ENCODE results near the gene SLC12A9.

- TF ChIP-seq POLR2A (IDR thresholded peaks at IDR 0.05), result no peak
- TF ChIP-seq, protein P1, sequence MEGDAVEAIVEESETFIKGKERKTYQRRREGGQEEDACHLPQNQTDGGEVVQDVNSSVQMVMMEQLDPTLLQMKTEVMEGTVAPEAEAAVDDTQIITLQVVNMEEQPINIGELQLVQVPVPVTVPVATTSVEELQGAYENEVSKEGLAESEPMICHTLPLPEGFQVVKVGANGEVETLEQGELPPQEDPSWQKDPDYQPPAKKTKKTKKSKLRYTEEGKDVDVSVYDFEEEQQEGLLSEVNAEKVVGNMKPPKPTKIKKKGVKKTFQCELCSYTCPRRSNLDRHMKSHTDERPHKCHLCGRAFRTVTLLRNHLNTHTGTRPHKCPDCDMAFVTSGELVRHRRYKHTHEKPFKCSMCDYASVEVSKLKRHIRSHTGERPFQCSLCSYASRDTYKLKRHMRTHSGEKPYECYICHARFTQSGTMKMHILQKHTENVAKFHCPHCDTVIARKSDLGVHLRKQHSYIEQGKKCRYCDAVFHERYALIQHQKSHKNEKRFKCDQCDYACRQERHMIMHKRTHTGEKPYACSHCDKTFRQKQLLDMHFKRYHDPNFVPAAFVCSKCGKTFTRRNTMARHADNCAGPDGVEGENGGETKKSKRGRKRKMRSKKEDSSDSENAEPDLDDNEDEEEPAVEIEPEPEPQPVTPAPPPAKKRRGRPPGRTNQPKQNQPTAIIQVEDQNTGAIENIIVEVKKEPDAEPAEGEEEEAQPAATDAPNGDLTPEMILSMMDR (IDR thresholded peaks at IDR 0.05), result no peak
Measured at GRCh38 chr7:100830396-100830795, 22.1 kb upstream of the SLC12A9 start.
